ENCODE measurements around the gene ABCF2.

DNA sequence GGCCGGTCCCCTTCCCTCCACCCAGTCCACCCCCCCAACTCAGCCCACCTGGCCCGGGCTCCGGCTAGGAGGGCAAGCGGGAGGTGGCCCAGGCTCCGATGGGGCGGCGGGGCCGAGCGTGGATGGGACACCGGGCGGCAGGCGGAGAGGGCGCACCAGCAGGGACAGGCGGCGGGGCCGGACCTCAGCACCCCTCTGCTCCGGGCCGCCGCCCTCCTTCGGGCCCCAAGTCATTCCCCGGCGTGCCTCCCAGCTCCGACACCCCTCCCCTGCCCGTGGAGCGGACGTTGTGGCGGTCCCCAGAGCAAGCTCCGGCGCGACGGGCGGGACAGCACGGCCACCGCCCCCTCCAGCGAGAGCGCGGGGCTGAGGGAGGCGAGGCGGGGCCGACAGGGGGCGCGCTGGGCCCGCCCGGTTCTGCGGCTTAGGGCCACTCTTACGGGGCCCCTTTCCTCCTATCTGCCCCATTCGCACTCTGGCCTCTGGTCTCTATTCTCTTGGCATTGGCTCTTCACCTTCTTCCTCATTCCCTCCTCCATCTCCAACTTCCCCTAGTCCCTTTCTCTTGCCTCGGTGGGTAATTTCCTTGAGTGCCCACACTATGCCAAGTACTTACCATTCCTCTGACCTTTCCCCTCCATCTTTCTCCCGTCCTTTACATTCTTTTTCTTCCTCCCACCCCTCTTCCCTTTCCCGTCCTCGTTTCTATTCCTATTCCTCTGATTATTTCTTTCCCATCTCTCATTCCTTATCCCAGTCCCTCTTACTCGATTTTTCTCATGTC, 58.8 kb downstream of the ABCF2 start:
- TF ChIP-seq, protein P1, sequence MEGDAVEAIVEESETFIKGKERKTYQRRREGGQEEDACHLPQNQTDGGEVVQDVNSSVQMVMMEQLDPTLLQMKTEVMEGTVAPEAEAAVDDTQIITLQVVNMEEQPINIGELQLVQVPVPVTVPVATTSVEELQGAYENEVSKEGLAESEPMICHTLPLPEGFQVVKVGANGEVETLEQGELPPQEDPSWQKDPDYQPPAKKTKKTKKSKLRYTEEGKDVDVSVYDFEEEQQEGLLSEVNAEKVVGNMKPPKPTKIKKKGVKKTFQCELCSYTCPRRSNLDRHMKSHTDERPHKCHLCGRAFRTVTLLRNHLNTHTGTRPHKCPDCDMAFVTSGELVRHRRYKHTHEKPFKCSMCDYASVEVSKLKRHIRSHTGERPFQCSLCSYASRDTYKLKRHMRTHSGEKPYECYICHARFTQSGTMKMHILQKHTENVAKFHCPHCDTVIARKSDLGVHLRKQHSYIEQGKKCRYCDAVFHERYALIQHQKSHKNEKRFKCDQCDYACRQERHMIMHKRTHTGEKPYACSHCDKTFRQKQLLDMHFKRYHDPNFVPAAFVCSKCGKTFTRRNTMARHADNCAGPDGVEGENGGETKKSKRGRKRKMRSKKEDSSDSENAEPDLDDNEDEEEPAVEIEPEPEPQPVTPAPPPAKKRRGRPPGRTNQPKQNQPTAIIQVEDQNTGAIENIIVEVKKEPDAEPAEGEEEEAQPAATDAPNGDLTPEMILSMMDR (IDR thresholded peaks at IDR 0.05), result peak; percentile 46 to 69 (median 55)
- no peak for TF ChIP-seq POLR2A (IDR thresholded peaks at IDR 0.05)
